Osteoblast (primary cell): ENCODE results near the gene VAPA. TPM values are rescaled to one million over a fixed set of nuclear protein-coding genes. Genes with fewer than 3 reads are reported as not detected.

Source experiments
- DNase-seq: peaks from one replicate; pipeline ENCODE4 v3.0.0; 2011; ENCODE audit warnings: low spot score, mixed read lengths; ENCODE audit not compliant: insufficient read length; ENCODE audit errors: missing footprints
- H2AFZ ChIP-seq: 2 replicates; pipeline ENCODE4 v1.6.0; 2011; ENCODE audit warnings: mild to moderate bottlenecking, low read length
- H3K27ac ChIP-seq: 2 replicates; pipeline ENCODE4 v1.5.1; 2011; ENCODE audit warnings: mild to moderate bottlenecking, low read depth, low read length, moderate library complexity
- H3K27me3 ChIP-seq: 2 replicates; pipeline ENCODE4 v1.6.0; 2012; ENCODE audit warnings: mild to moderate bottlenecking, control low read depth, inconsistent platforms, low read length, moderate library complexity; ENCODE audit not compliant: insufficient read depth
- H3K36me3 ChIP-seq: 2 replicates; pipeline ENCODE4 v1.5.1; 2011; ENCODE audit warnings: mild to moderate bottlenecking, low read length, control low read depth, moderate library complexity; ENCODE audit not compliant: insufficient read depth
- H3K4me1 ChIP-seq: 2 replicates; pipeline ENCODE4 v1.5.1; 2011; ENCODE audit warnings: mild to moderate bottlenecking, low read length, control low read depth, moderate library complexity; ENCODE audit not compliant: insufficient read depth
- H3K4me2 ChIP-seq: 2 replicates; pipeline ENCODE4 v1.6.0; 2011; ENCODE audit warnings: mild to moderate bottlenecking, low read length; ENCODE audit not compliant: insufficient read depth
- H3K4me3 ChIP-seq: fragments of 200-600 bp; sonication (generic); 3 replicates; pipeline ENCODE4 v1.5.1; 2012; ENCODE audit warnings: mild to moderate bottlenecking, low read length, inconsistent platforms; ENCODE audit not compliant: insufficient read depth
- H3K79me2 ChIP-seq: 2 replicates; pipeline ENCODE4 v1.6.0; 2012; ENCODE audit warnings: mild to moderate bottlenecking, low read length, control low read depth, inconsistent platforms; ENCODE audit not compliant: insufficient read depth
- H3K9me3 ChIP-seq: 2 replicates; pipeline ENCODE4 v1.5.1; 2011; ENCODE audit warnings: low read depth, low read length, control low read depth
- H4K20me1 ChIP-seq: 2 replicates; pipeline ENCODE4 v1.6.0; 2012; ENCODE audit warnings: mild to moderate bottlenecking, low read length, control low read depth; ENCODE audit not compliant: insufficient read depth
- total RNA-seq: library from RNA; depleted of rRNA; stranded (reverse); fragments of >200 nt; gene quantifications from 2 replicates; pipeline ENCODE4 v1.2.3, GENCODE V29; 2012
- TF ChIP-seq, protein P1 (sequence below): IDR thresholded peaks from 2 replicates; pipeline ENCODE4 v1.5.1; 2011; ENCODE audit warnings: mild to moderate bottlenecking, low read depth, low read length, moderate library complexity; ENCODE audit errors: extremely low read depth

Gene VAPA
- total RNA-seq, 1 donor: 316 TPM

DNA sequence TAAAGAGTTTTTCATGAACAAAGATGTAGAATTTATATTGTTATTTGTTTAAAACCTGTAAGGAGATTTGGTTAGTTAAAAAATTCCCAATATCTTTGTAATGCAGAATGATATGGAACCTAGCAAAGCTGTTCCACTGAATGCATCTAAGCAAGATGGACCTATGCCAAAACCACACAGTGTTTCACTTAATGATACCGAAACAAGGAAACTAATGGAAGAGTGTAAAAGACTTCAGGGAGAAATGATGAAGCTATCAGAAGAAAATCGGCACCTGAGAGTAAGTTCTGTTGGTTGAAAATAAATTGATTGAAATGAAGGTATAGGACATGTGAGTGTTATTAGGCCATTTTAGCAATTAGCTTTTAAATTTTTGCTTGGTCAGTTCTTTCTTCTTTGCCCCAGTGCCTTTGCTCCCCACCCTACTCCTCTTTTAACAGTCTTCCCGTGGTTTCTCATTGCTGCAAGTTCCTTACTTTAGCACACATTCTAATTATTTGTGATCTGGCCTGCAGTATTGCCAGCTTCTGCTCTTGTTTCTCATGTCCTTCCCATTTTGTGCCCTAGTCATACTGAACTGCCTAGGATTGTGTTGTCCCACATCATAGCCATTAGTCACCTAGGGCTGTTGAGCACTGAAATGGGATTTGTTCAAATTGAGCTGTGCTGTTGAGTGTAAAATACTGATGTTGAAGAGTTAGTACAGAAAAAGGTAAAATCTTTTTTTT lies 36.6 kb downstream of the VAPA start:
- Histone ChIP-seq H3K27me3 (no peaks in the 10 kb centered on the region), H3K27ac (peak overlapping the region; percentile 33), H3K4me3 (no peak overlapping the region), H3K4me2 (no peak overlapping the region), H3K9me3 (no peaks in the 10 kb centered on the region), H4K20me1 (peaks cover 40% of the 10 kb centered on the region), H3K36me3 (peaks cover 72% of the 10 kb centered on the region), H3K4me1 (peaks cover 17% of the 10 kb centered on the region), H3K79me2 (peaks cover 61% of the 10 kb centered on the region), H2AFZ (no peak overlapping the region)
- no peak for DNase-seq
- TF ChIP-seq, protein P1, sequence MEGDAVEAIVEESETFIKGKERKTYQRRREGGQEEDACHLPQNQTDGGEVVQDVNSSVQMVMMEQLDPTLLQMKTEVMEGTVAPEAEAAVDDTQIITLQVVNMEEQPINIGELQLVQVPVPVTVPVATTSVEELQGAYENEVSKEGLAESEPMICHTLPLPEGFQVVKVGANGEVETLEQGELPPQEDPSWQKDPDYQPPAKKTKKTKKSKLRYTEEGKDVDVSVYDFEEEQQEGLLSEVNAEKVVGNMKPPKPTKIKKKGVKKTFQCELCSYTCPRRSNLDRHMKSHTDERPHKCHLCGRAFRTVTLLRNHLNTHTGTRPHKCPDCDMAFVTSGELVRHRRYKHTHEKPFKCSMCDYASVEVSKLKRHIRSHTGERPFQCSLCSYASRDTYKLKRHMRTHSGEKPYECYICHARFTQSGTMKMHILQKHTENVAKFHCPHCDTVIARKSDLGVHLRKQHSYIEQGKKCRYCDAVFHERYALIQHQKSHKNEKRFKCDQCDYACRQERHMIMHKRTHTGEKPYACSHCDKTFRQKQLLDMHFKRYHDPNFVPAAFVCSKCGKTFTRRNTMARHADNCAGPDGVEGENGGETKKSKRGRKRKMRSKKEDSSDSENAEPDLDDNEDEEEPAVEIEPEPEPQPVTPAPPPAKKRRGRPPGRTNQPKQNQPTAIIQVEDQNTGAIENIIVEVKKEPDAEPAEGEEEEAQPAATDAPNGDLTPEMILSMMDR: no peak

GRCh38 chr18:9951022-9951859 lies 37.4 kb downstream of the VAPA start:
- Histone ChIP-seq H3K4me1 (peaks cover 17% of the 10 kb centered on the region), H3K27ac (peak overlapping the region; percentile 33), H3K9me3 (no peaks in the 10 kb centered on the region), H3K79me2 (peaks cover 61% of the 10 kb centered on the region), H3K4me2 (no peak overlapping the region), H2AFZ (no peak overlapping the region), H4K20me1 (peaks cover 43% of the 10 kb centered on the region), H3K27me3 (no peaks in the 10 kb centered on the region), H3K4me3 (no peak overlapping the region), H3K36me3 (peaks cover 70% of the 10 kb centered on the region)
- TF ChIP-seq, protein P1: peak; percentile 82
- peak; percentile 23 for DNase-seq

GRCh38 chr18:9952633-9953416 lies 39.0 kb downstream of the VAPA start:
- Histone ChIP-seq H3K4me1 (peaks cover 17% of the 10 kb centered on the region), H3K4me2 (peak overlapping the region; percentile 12), H3K27ac (peak overlapping the region; percentile 25), H2AFZ (no peak overlapping the region), H3K9me3 (no peaks in the 10 kb centered on the region), H3K4me3 (no peak overlapping the region), H3K36me3 (peaks cover 55% of the 10 kb centered on the region), H4K20me1 (peaks cover 43% of the 10 kb centered on the region), H3K27me3 (no peaks in the 10 kb centered on the region), H3K79me2 (peaks cover 51% of the 10 kb centered on the region)
- DNase-seq: peak; percentile 59
- TF ChIP-seq, protein P1: no peak
